Measurements from ENCODE around the gene GPRC5C. TPM values are rescaled to one million over a fixed set of nuclear protein-coding genes. Genes with fewer than 3 reads are reported as not detected.

GPRC5C gene
- polyA plus RNA-seq, 1 donor from 2014 or later = 12.8 TPM

DNA sequence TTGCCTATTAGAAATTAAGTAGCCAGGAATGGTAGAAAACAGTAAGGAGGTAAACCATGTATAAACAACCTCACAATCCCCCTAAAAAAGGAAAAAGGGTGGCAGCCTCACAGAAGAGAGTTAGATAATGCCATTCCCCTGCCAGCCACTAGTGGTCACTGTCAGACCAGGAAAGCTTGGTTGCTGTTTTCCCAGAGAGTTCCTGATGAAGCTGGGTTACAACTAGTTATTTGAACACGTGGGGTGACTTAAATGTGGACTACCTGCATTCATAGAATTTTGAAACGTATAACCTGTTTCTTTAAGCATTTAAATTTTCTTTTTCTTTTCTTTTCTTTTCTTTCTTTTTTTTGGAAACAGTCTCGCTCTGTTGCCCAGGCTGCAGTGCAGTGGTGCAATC lies 5.8 kb downstream of the GPRC5C start:
- no peaks in the 10 kb centered on the region for H3K79me2 ChIP-seq (replicated peaks; ENCODE audit: insufficient read depth, low read length)
- no peaks in the 10 kb centered on the region for H4K20me1 ChIP-seq (ENCODE audit: insufficient read depth)
- no peaks in the 10 kb centered on the region for H3F3A ChIP-seq (ENCODE audit: insufficient read depth, low read length, poor library complexity, severe bottlenecking)
- no peak for TF ChIP-seq TAF1 (IDR thresholded peaks at IDR 0.05; ENCODE audit: low read depth)
- TF ChIP-seq, protein P1, sequence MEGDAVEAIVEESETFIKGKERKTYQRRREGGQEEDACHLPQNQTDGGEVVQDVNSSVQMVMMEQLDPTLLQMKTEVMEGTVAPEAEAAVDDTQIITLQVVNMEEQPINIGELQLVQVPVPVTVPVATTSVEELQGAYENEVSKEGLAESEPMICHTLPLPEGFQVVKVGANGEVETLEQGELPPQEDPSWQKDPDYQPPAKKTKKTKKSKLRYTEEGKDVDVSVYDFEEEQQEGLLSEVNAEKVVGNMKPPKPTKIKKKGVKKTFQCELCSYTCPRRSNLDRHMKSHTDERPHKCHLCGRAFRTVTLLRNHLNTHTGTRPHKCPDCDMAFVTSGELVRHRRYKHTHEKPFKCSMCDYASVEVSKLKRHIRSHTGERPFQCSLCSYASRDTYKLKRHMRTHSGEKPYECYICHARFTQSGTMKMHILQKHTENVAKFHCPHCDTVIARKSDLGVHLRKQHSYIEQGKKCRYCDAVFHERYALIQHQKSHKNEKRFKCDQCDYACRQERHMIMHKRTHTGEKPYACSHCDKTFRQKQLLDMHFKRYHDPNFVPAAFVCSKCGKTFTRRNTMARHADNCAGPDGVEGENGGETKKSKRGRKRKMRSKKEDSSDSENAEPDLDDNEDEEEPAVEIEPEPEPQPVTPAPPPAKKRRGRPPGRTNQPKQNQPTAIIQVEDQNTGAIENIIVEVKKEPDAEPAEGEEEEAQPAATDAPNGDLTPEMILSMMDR (IDR thresholded peaks at IDR 0.05; ENCODE audit: poor library complexity, severe bottlenecking) = peak; percentile 57
- no peaks in the 10 kb centered on the region for H3K36me3 ChIP-seq (ENCODE audit: insufficient read depth, low read length)
- no peaks in the 10 kb centered on the region for H3K9me3 ChIP-seq (ENCODE audit: low read length)
- no peak overlapping the region for H3K4me3 ChIP-seq (ENCODE audit: low read length)
- no peaks in the 10 kb centered on the region for H3K9me2 ChIP-seq (ENCODE audit: insufficient read depth, low read length)
- no peak overlapping the region for H3K27ac ChIP-seq (ENCODE audit: low read length)
- H3K4me2 ChIP-seq (ENCODE audit: low read length) = no peak overlapping the region
- H3K9ac ChIP-seq (ENCODE audit: low read length) = no peak overlapping the region
- peaks cover 13% of the 10 kb centered on the region for H3K27me3 ChIP-seq (ENCODE audit: insufficient read depth, low read depth, low read length)
- H2AFZ ChIP-seq (ENCODE audit: low read depth, low read length) = no peak overlapping the region

DNA sequence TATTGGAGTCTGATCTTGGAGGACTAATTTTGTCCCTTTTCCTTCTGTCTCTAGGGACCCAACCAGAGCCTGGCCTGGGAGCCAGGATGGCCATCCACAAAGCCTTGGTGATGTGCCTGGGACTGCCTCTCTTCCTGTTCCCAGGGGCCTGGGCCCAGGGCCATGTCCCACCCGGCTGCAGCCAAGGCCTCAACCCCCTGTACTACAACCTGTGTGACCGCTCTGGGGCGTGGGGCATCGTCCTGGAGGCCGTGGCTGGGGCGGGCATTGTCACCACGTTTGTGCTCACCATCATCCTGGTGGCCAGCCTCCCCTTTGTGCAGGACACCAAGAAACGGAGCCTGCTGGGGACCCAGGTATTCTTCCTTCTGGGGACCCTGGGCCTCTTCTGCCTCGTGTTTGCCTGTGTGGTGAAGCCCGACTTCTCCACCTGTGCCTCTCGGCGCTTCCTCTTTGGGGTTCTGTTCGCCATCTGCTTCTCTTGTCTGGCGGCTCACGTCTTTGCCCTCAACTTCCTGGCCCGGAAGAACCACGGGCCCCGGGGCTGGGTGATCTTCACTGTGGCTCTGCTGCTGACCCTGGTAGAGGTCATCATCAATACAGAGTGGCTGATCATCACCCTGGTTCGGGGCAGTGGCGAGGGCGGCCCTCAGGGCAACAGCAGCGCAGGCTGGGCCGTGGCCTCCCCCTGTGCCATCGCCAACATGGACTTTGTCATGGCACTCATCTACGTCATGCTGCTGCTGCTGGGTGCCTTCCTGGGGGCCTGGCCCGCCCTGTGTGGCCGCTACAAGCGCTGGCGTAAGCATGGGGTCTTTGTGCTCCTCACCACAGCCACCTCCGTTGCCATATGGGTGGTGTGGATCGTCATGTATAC lies 8.0 kb downstream of the GPRC5C start:
- Histone ChIP-seq H3K9me3 (ENCODE audit: low read length) (no peaks in the 10 kb centered on the region), H4K20me1 (ENCODE audit: insufficient read depth) (no peaks in the 10 kb centered on the region), H3K9ac (ENCODE audit: low read length) (no peak overlapping the region), H2AFZ (ENCODE audit: low read depth, low read length) (no peak overlapping the region), H3K4me2 (ENCODE audit: low read length) (no peak overlapping the region), H3F3A (ENCODE audit: insufficient read depth, low read length, poor library complexity, severe bottlenecking) (no peaks in the 10 kb centered on the region), H3K79me2 (replicated peaks; ENCODE audit: insufficient read depth, low read length) (no peaks in the 10 kb centered on the region), H3K4me3 (ENCODE audit: low read length) (no peak overlapping the region), H3K9me2 (ENCODE audit: insufficient read depth, low read length) (no peaks in the 10 kb centered on the region), H3K36me3 (ENCODE audit: insufficient read depth, low read length) (no peaks in the 10 kb centered on the region), H3K27me3 (ENCODE audit: insufficient read depth, low read depth, low read length) (no peaks in the 10 kb centered on the region), H3K27ac (ENCODE audit: low read length) (no peak overlapping the region)
- TF ChIP-seq SMC3 (conservative IDR thresholded peaks at IDR 0.05; ENCODE audit: poor library complexity) = no peak
- no peak for TF ChIP-seq EP300 (conservative IDR thresholded peaks at IDR 0.05; ENCODE audit: poor library complexity, severe bottlenecking)
- TF ChIP-seq, protein P2, sequence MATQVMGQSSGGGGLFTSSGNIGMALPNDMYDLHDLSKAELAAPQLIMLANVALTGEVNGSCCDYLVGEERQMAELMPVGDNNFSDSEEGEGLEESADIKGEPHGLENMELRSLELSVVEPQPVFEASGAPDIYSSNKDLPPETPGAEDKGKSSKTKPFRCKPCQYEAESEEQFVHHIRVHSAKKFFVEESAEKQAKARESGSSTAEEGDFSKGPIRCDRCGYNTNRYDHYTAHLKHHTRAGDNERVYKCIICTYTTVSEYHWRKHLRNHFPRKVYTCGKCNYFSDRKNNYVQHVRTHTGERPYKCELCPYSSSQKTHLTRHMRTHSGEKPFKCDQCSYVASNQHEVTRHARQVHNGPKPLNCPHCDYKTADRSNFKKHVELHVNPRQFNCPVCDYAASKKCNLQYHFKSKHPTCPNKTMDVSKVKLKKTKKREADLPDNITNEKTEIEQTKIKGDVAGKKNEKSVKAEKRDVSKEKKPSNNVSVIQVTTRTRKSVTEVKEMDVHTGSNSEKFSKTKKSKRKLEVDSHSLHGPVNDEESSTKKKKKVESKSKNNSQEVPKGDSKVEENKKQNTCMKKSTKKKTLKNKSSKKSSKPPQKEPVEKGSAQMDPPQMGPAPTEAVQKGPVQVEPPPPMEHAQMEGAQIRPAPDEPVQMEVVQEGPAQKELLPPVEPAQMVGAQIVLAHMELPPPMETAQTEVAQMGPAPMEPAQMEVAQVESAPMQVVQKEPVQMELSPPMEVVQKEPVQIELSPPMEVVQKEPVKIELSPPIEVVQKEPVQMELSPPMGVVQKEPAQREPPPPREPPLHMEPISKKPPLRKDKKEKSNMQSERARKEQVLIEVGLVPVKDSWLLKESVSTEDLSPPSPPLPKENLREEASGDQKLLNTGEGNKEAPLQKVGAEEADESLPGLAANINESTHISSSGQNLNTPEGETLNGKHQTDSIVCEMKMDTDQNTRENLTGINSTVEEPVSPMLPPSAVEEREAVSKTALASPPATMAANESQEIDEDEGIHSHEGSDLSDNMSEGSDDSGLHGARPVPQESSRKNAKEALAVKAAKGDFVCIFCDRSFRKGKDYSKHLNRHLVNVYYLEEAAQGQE (IDR thresholded peaks at IDR 0.05; ENCODE audit: borderline replicate concordance) = no peak
- TF ChIP-seq MXI1 (conservative IDR thresholded peaks at IDR 0.05; ENCODE audit: poor library complexity, severe bottlenecking) = no peak
- no peak for TF ChIP-seq POLR2AphosphoS5 (IDR thresholded peaks at IDR 0.05)
- no peak for TF ChIP-seq TAF1 (IDR thresholded peaks at IDR 0.05; ENCODE audit: low read depth)
- TF ChIP-seq EZH2 (IDR thresholded peaks at IDR 0.05; ENCODE audit: borderline replicate concordance, insufficient read depth, low read length, poor library complexity, severe bottlenecking) = no peak
- TF ChIP-seq RAD21 (conservative IDR thresholded peaks at IDR 0.05) = no peak
- TF ChIP-seq, protein P1 (IDR thresholded peaks at IDR 0.05; ENCODE audit: poor library complexity, severe bottlenecking) = no peak

All from neural cell (in vitro differentiated cells).